HepG2 (cell line): ENCODE data around the gene B4GALT2. TPM values are rescaled to one million over a fixed set of nuclear protein-coding genes. Genes with fewer than 3 reads are reported as not detected.

Source experiments
- AKNA ChIP-seq: sonication (generic); formaldehyde crosslinking; IDR thresholded peaks from 2 replicates; pipeline ENCODE4 v1.4.0; 2020; ENCODE audit warnings: missing genetic modification reagents, borderline replicate concordance
- ATF4 ChIP-seq, 2 experiments: fragments of 450-650 bp in 1 of 2; sonication (generic) in 1 of 2; formaldehyde crosslinking; IDR thresholded peaks; 2 replicates each; pipeline versions ENCODE4 v1.5.0 to v1.8.0; 2020 to 2022; ENCODE audit warnings: mild to moderate bottlenecking in 1 of 2, missing genetic modification reagents in 1 of 2
- CEBPB ChIP-seq: IDR thresholded peaks from 2 replicates; pipeline ENCODE4 v1.6.1; 2011; ENCODE audit warnings: low read depth, low read length, improper control_type of control experiment, borderline replicate concordance
- CTCF ChIP-seq: sonication (generic); formaldehyde crosslinking; IDR thresholded peaks from 2 replicates; pipeline ENCODE4 v1.5.0; 2020; ENCODE audit warnings: mild to moderate bottlenecking, missing genetic modification reagents, moderate library complexity
- FUBP1 ChIP-seq: sonication (generic); formaldehyde crosslinking; IDR thresholded peaks from 2 replicates; pipeline ENCODE4 v1.5.1; 2020; ENCODE audit warnings: missing genetic modification reagents, mild to moderate bottlenecking, borderline replicate concordance
- HNF4A ChIP-seq: sonication (generic); formaldehyde crosslinking; IDR thresholded peaks from 2 replicates; pipeline ENCODE4 v1.4.0; 2020; ENCODE audit warnings: missing genetic modification reagents
- JUND ChIP-seq: sonication (generic); formaldehyde crosslinking; IDR thresholded peaks from 2 replicates; pipeline ENCODE4 v1.8.0; 2022; ENCODE audit warnings: mild to moderate bottlenecking, missing genetic modification reagents
- PAF1 ChIP-seq: IDR thresholded peaks from 2 replicates; pipeline ENCODE4 v1.6.1; 2016; ENCODE audit warnings: missing genetic modification reagents, missing compliant biosample characterization
- PHF21A ChIP-seq: sonication (generic); formaldehyde crosslinking; IDR thresholded peaks from 2 replicates; pipeline ENCODE4 v1.5.0; 2020; ENCODE audit warnings: mild to moderate bottlenecking, missing genetic modification reagents
- RFXAP ChIP-seq: sonication (generic); formaldehyde crosslinking; IDR thresholded peaks from 2 replicates; pipeline ENCODE4 v1.4.0; 2020; ENCODE audit warnings: missing genetic modification reagents, borderline replicate concordance
- RORA ChIP-seq: sonication (generic); formaldehyde crosslinking; IDR thresholded peaks from 2 replicates; pipeline ENCODE4 v1.5.0; 2020; ENCODE audit warnings: mild to moderate bottlenecking, missing genetic modification reagents, moderate library complexity
- SOX6 ChIP-seq, 2 experiments: fragments of 450-650 bp in 1 of 2; sonication (generic) in 1 of 2; formaldehyde crosslinking in 1 of 2; IDR thresholded peaks; 2 replicates each; pipeline versions ENCODE4 v1.4.0 to v1.6.1; 2017 to 2020; ENCODE audit warnings: antibody characterized with exemption in 1 of 2, mild to moderate bottlenecking in 1 of 2, missing genetic modification reagents in 1 of 2
- SSRP1 ChIP-seq: IDR thresholded peaks from 2 replicates; pipeline ENCODE4 v1.6.1; 2016; ENCODE audit warnings: control low read depth
- THAP11 ChIP-seq: IDR thresholded peaks from 2 replicates; pipeline ENCODE4 v1.6.1; 2016; ENCODE audit warnings: missing biosample characterization, missing genetic modification reagents
- ZBTB7A ChIP-seq: sonication (generic); formaldehyde crosslinking; IDR thresholded peaks from 2 replicates; pipeline ENCODE4 v1.8.0; 2022; ENCODE audit warnings: mild to moderate bottlenecking, missing genetic modification reagents
- ZBTB7B ChIP-seq: sonication (generic); formaldehyde crosslinking; IDR thresholded peaks from 2 replicates; pipeline ENCODE4 v1.4.0; 2020; ENCODE audit warnings: missing genetic modification reagents
- ZFY ChIP-seq: sonication (generic); formaldehyde crosslinking; IDR thresholded peaks from 2 replicates; pipeline ENCODE4 v1.4.0; 2020; ENCODE audit warnings: missing genetic modification reagents
- ZNF331 ChIP-seq: sonication (generic); formaldehyde crosslinking; IDR thresholded peaks from 2 replicates; pipeline ENCODE4 v1.4.0; 2020; ENCODE audit warnings: missing genetic modification reagents
- ZNF558 ChIP-seq: sonication (generic); formaldehyde crosslinking; IDR thresholded peaks from 2 replicates; pipeline ENCODE4 v1.9.0; 2022; ENCODE audit warnings: mild to moderate bottlenecking, missing genetic modification reagents, borderline replicate concordance
- ZNF563 ChIP-seq: sonication (generic); formaldehyde crosslinking; IDR thresholded peaks from 2 replicates; pipeline ENCODE4 v1.8.0; 2022; ENCODE audit warnings: mild to moderate bottlenecking, moderate library complexity, missing genetic modification reagents
- ZNF703 ChIP-seq: sonication (generic); formaldehyde crosslinking; IDR thresholded peaks from 2 replicates; pipeline ENCODE4 v1.5.1; 2020; ENCODE audit warnings: missing genetic modification reagents, mild to moderate bottlenecking, moderate library complexity, borderline replicate concordance
- ZNF724P ChIP-seq: sonication (generic); formaldehyde crosslinking; IDR thresholded peaks from 2 replicates; pipeline ENCODE4 v1.8.0; 2022; ENCODE audit warnings: missing genetic modification reagents, borderline replicate concordance
- polyA plus RNA-seq, 8 experiments: library from polyadenylated mRNA; depleted of rRNA in 3 of 8; stranded (reverse) in 7 of 8; unstranded in 1 of 8; fragments of >200 nt; fragmentation: Illumina TruSeq in 4 of 8; extraction: Trizol in 4 of 8; gene quantifications; 2 replicates each; pipeline versions ENCODE4 v1.2.1 to v1.2.3, GENCODE V29; 2011 to 2016; ENCODE audit warnings: low read depth in 4 of 8, missing spikeins in 1 of 8, mixed read lengths in 1 of 8; ENCODE audit not compliant: insufficient read depth in 1 of 8
- total RNA-seq, 5 experiments: library from RNA; depleted of rRNA; stranded (reverse); fragments of >200 nt; fragmentation: Illumina TruSeq; extraction: Trizol; gene quantifications; 2 replicates each; pipeline ENCODE4 v1.2.3, GENCODE V29; 2016; ENCODE audit warnings: low read depth in 1 of 5

B4GALT2 gene
- total and polyA plus RNA-seq, 2 of the 13 experiments (the other 11 are each of a cell fraction or from before 2014, with no cell fraction given) = 41.9 to 78.0 TPM

- peak; percentile 69; the same call in 1 of the 2 replicates for TF ChIP-seq THAP11 (CRISPR knock-in tag)
- 0 out of 2 replicates have a peak, but pooled peaks have one; percentile 14 for TF ChIP-seq HNF4A (CRISPR knock-in tag)
- TF ChIP-seq SSRP1 (CRISPR knock-in tag) = 0 out of 2 replicates have a peak, but pooled peaks have one; percentile 12
- TF ChIP-seq ZNF558 (CRISPR knock-in tag) = 0 out of 2 replicates have a peak, but pooled peaks have one; percentile 46
- no peak for TF ChIP-seq RORA (CRISPR knock-in tag)
- TF ChIP-seq ZFY = peak; percentile 45
- no peak for TF ChIP-seq SOX6 (IDR thresholded peaks at IDR 0.05)
- no peak; the same call in 1 of the 2 replicates for TF ChIP-seq SOX6 (CRISPR knock-in tag; IDR thresholded peaks at IDR 0.05)
- TF ChIP-seq JUND = peak; percentile 46; the same call in 1 of the 2 replicates
- TF ChIP-seq FUBP1 (CRISPR knock-in tag) = no peak
- peak; percentile 11; the same call in 1 of the 2 replicates for TF ChIP-seq CTCF (CRISPR knock-in tag)
- TF ChIP-seq ATF4 (CRISPR knock-in tag; IDR thresholded peaks at IDR 0.05) = peak in 1 of 2 experiments; percentile 71; a peak in 1 of 4 replicates
- peak; percentile 92 for TF ChIP-seq CEBPB
- no peak for TF ChIP-seq ZBTB7A (CRISPR knock-in tag)
- peak; percentile 41; the same call in 1 of the 2 replicates for TF ChIP-seq PHF21A (CRISPR knock-in tag)
- TF ChIP-seq RFXAP (CRISPR knock-in tag) = 0 out of 2 replicates have a peak, but pooled peaks have one; percentile 38
- TF ChIP-seq AKNA (CRISPR knock-in tag) = no peak
- TF ChIP-seq ZNF724P (CRISPR knock-in tag) = peak; percentile 17; the same call in 1 of the 2 replicates
- no peak for TF ChIP-seq ZNF703 (CRISPR knock-in tag)
- no peak for TF ChIP-seq ZBTB7B
- TF ChIP-seq ZNF563 (CRISPR knock-in tag) = peak; percentile 41; the same call in 1 of the 2 replicates
- no peak for TF ChIP-seq PAF1 (CRISPR knock-in tag)
- peak; percentile 37; the same call in 1 of the 2 replicates for TF ChIP-seq ZNF331 (CRISPR knock-in tag)
These were observed 803 bp upstream of the B4GALT2 start (continued) for GRCh38 chr1:43978264-43978550.
